ENCODE measurements around the gene TC2N. TPM values are rescaled to one million over a fixed set of nuclear protein-coding genes. Genes with fewer than 3 reads are reported as not detected.

The TC2N gene
- total and polyA plus RNA-seq, 2 of the 4 experiments (the other 2 are of a cell fraction), result 0.03 to 0.18 TPM

- Histone ChIP-seq H4K8ac (ENCODE audit: low read depth in 2 of 2, low read length in 2 of 2) (no peak overlapping the region; a peak in 1 of 4 replicates), H2BK5ac (ENCODE audit: low read depth, low read length, poor library complexity, severe bottlenecking) (no peak overlapping the region), H3K9me1 (ENCODE audit: insufficient read depth, low read length) (peaks cover 21% of the 10 kb centered on the region; the same call in 1 of the 2 replicates), H3K23ac (ENCODE audit: low read depth, low read length) (no peak overlapping the region), H4K20me1 (ENCODE audit: insufficient read depth, low read length) (no peaks in the 10 kb centered on the region), H3K79me1 (ENCODE audit: low read depth in 1 of 2, low read length in 2 of 2) (no peaks in the 10 kb centered on the region; a peak in 1 of 4 replicates), H3K14ac (replicated peaks; ENCODE audit: low read depth, low read length) (no peak overlapping the region), H3K4me3 (ENCODE audit: insufficient read depth, low read depth, low read length) (no peak overlapping the region), H2BK20ac (ENCODE audit: low read depth, low read length) (no peak overlapping the region), H3K4me1 (ENCODE audit: control insufficient read depth, insufficient read depth, low read length) (peaks cover 19% of the 10 kb centered on the region), H3K36me3 (ENCODE audit: control insufficient read depth, insufficient read depth, low read length) (peaks cover 48% of the 10 kb centered on the region), H3K18ac (ENCODE audit: low read depth, low read length) (no peak overlapping the region), H2BK120ac (ENCODE audit: low read depth, low read length) (no peak overlapping the region), H3K56ac (ENCODE audit: extremely low read depth, insufficient read depth, low read length) (no peak overlapping the region), H3K9me3 (ENCODE audit: control insufficient read depth, insufficient read depth, low read length) (no peaks in the 10 kb centered on the region), H3K4me2 (ENCODE audit: low read depth, low read length) (no peak overlapping the region), H2BK15ac (ENCODE audit: low read depth, low read length) (no peak overlapping the region), H2AK5ac (ENCODE audit: low read depth, low read length) (no peak overlapping the region), H3K4ac (ENCODE audit: low read depth, low read length) (no peak overlapping the region), H3K27ac (ENCODE audit: insufficient read depth, low read length) (peak overlapping the region; percentile 7; the same call in 1 of the 2 replicates), H4K5ac (ENCODE audit: low read depth, low read length) (no peak overlapping the region), H4K91ac (ENCODE audit: insufficient read depth, low read depth, low read length) (no peak overlapping the region), H2AFZ (replicated peaks; ENCODE audit: low read length, poor library complexity) (peak overlapping the region; percentile 35), H3K27me3 (ENCODE audit: control insufficient read depth, insufficient read depth, low read length) (no peaks in the 10 kb centered on the region), H3K9ac (ENCODE audit: low read depth, low read length) (no peak overlapping the region), H2AK9ac (replicated peaks; ENCODE audit: low read depth, low read length, poor library complexity) (no peak overlapping the region)
- ChIA-PET CTCF (interaction anchor here (1.0 kb wide), 1 partner anchor 13 kb away, joined by 4 read pairs; no protein-coding TSS in a partner anchor), POLR2A (ENCODE audit: unreplicated experiment) (no interaction called here)
- ATAC-seq (ENCODE audit: low read depth) (peak; percentile 67), DNase-seq (peak; percentile 83)
- no TSS peak for BruUV-seq (replicated peaks)
- WGBS, 2 experiments (ENCODE audit: extremely low coverage in 2 of 2, insufficient read length in 1 of 2), result 68% methylated on average over 5 of the region's 15 CpGs; no CpG with 5 or more reads in 1 of the 2 experiments
- intact Hi-C loops (cut with micrococcal nuclease), result no loop called here
- in situ Hi-C loops (cut with MboI; ENCODE audit: low sequenced_read_pairs), result no loop called here
- no peak for TF ChIP-seq SMC3 (IDR thresholded peaks at IDR 0.05; ENCODE audit: low read depth, low read length)
- TF ChIP-seq MAZ (IDR thresholded peaks at IDR 0.05; ENCODE audit: borderline replicate concordance, low read depth, low read length), result no peak
- TF ChIP-seq MXI1 (IDR thresholded peaks at IDR 0.05; ENCODE audit: borderline replicate concordance, low read depth, low read length), result 0 out of 2 replicates have a peak, but pooled peaks have one; percentile 31
- no peak for TF ChIP-seq CTCF (conservative IDR thresholded peaks at IDR 0.05; ENCODE audit: low read depth, low read length)
- no peak for TF ChIP-seq FOS (IDR thresholded peaks at IDR 0.05; ENCODE audit: low read depth, low read length)
- TF ChIP-seq RAD21 (IDR thresholded peaks at IDR 0.05; ENCODE audit: low read length), result no peak
- dilution Hi-C loops (cut with HindIII; ENCODE audit: low sequenced_read_pairs, unreplicated experiment), result no loop called here
Observed at GRCh38 chr14:91872517-91873470, 5.5 kb upstream of the TC2N start.
